ENCODE measurements around the gene KRT25.

DNA sequence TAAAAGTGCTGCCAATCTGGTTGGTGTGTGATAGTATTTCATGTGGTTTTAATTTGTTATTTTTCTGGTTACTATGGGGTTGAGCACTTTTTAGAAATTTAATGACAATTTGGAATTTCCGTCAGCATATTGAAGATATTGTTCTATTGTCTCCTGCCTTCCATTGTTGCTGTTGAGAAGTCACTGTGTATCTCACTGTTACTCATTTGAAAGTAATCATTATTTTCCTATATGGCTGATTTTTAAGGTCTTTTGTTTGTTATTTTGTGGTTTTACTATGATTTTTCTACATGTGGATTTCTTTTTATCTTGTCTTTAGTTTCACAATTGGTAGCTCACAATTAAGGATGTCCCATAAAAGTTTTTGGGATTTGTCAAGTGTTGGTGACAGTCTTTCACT lies 8.6 kb upstream of the KRT25 start:
- TF ChIP-seq SRF (IDR thresholded peaks at IDR 0.05; ENCODE audit: low read depth, low read length) = no peak
- no peak for TF ChIP-seq SIX5 (IDR thresholded peaks at IDR 0.05; ENCODE audit: low read depth, low read length)
- TF ChIP-seq CBX5 (IDR thresholded peaks at IDR 0.05; ENCODE audit: low read depth, low read length) = no peak
- no peak for TF ChIP-seq KDM5A (IDR thresholded peaks at IDR 0.05; ENCODE audit: low read length)
- TF ChIP-seq, protein P1, sequence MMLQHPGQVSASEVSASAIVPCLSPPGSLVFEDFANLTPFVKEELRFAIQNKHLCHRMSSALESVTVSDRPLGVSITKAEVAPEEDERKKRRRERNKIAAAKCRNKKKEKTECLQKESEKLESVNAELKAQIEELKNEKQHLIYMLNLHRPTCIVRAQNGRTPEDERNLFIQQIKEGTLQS (IDR thresholded peaks at IDR 0.05; ENCODE audit: insufficient read depth, low read depth, low read length) = no peak
- TF ChIP-seq TBP (IDR thresholded peaks at IDR 0.05; ENCODE audit: low read depth, low read length) = no peak
- TF ChIP-seq KDM1A (IDR thresholded peaks at IDR 0.05; ENCODE audit: borderline replicate concordance, low read length) = no peak
